Urinary bladder (tissue), 4 donors: ENCODE data around the gene CRIP1. TPM values are rescaled to one million over a fixed set of nuclear protein-coding genes. Genes with fewer than 3 reads are reported as not detected.

Experiments used
- DNase-seq: peaks from one replicate; pipeline ENCODE4 v3.0.0-alpha.2; 2015; ENCODE audit errors: extremely low spot score
- H3K27ac ChIP-seq: one replicate; pipeline ENCODE4 v1.5.1; 2013; ENCODE audit warnings: low read depth, mild to moderate bottlenecking, moderate library complexity
- H3K36me3 ChIP-seq: one replicate; pipeline ENCODE4 v1.6.1; 2013; ENCODE audit warnings: mild to moderate bottlenecking, moderate library complexity; ENCODE audit not compliant: insufficient read depth
- H3K4me1 ChIP-seq: one replicate; pipeline ENCODE4 v1.6.1; 2013; ENCODE audit warnings: mild to moderate bottlenecking, moderate library complexity; ENCODE audit not compliant: insufficient read depth
- H3K4me3 ChIP-seq: one replicate; pipeline ENCODE4 v1.5.1; 2013; ENCODE audit warnings: low read depth, low read length
- whole genome bisulfite sequencing: extraction: QIAGEN DNeasy Blood & Tissue Kit; methylation state at CpG from one replicate; pipeline ENCODE4 v1.1.7; 2013; 5-methylcytosine and 5-hydroxymethylcytosine counted together
- polyA plus RNA-seq: library from polyadenylated mRNA; stranded (reverse); fragments of 200-250 nt; gene quantifications from one replicate; pipeline ENCODE4 v1.2.3, GENCODE V29; 2013
- total RNA-seq: library from RNA; depleted of rRNA; stranded (reverse); fragments of >200 nt; gene quantifications from one replicate; pipeline ENCODE4 v1.2.3, GENCODE V29; 2014
- donor health status: healthy with polysubstance abuse.
- donor health status: healthy.

CRIP1 gene, protein sequence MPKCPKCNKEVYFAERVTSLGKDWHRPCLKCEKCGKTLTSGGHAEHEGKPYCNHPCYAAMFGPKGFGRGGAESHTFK
- total RNA-seq, result 9.4 TPM
- polyA plus RNA-seq, result 92.4 TPM

DNA sequence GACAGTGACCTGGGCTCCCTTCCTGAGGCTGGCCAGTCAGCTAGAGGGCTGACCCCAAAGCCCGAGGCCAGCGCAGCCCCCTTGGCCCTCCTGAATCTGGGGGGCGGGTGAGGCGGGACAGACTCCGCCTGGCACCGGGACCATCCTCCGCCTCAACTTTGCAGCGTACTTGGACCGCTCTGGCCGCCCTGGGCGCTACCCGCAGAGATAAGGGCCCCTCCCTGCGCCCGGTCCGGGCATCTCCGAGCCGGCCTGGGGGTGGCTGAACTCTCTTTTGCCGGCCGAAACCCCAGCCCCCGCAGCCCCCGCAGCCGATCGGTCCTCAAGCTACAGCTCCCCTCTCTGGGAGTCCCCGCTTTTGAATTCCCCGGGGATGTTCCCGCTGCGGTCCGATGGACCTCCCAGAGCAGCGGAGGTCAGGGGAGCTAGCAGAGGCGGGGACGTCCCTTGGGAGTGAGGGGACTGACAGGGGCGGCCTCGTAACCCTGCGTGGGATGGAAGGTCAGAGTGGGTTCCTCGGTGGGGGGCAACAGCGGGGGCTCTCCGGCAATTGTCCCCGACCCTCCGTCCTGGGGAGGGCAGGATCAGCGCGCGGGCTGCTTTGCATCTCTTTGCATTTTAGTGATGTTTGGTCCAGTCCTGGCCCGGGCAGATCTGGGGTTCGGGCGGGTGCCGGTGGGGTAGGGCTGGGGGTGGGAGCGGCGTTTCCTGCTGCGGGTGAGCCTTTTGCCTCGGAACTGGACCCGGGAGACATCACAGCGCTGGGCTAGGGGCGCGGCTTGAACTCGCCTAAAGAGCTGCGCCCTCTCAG is at the start of gene CRIP1:
CRIP1 (plus strand) TSS at position 724 of the 811 bp plus-strand sequence. CDS start 374 bp downstream, outside the sequence.
- WGBS, result 13% methylated on average over 56 of the region's 56 CpGs
- Histone ChIP-seq H3K27ac (peak within 1 kb of the TSS; percentile 41), H3K36me3 (no peaks in the 10 kb centered on the region), H3K4me3 (peak within 1 kb of the TSS; percentile 39), H3K4me1 (no peaks in the 10 kb centered on the region)
- no peak for DNase-seq

DNA sequence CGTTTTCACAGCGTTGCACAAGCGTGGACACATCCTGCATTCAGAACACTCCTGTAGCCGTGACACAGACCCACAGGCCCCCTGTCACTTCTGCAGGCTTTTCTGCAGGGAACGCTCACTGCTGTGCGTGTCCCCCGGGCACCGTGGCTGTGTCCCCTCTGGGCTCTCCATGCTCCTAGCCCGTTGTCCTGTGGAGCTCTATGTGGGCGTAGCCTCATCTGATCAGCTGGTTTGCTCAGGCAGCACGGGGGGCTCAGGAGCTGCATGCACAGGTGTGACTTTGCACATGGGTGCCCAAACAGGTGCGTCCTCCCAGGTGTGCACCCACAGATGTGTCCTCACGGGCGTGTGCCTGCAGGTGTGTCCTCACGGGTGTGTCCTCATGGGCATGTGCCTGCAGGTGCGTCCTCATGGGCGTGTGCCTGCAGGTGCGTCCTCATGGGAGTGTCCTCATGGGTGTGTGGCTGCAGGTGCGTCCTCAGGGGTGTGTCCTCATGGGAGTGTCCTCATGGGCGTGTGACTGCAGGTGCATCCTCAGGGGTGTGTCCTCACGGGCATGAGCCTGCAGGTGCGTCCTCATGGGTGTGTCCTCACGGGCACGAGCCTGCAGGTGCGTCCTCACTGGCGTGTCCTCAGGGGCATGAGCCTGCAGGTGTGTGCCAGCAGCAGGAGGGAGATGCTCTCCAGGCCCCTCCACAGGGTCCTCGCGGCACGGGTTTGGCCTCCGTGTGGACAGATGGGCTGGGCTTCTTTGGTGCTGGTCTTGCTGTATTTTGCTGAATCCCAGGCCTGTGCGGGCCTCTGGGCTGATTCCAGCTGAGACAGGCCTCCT is 49.6 kb upstream of the CRIP1 start:
- no peak overlapping the region for H3K4me3 ChIP-seq
- DNase-seq, result no peak
- WGBS, result 87% methylated on average over 31 of the region's 31 CpGs
- no peaks in the 10 kb centered on the region for H3K4me1 ChIP-seq
- H3K36me3 ChIP-seq, result no peaks in the 10 kb centered on the region
- H3K27ac ChIP-seq, result no peak overlapping the region

DNA sequence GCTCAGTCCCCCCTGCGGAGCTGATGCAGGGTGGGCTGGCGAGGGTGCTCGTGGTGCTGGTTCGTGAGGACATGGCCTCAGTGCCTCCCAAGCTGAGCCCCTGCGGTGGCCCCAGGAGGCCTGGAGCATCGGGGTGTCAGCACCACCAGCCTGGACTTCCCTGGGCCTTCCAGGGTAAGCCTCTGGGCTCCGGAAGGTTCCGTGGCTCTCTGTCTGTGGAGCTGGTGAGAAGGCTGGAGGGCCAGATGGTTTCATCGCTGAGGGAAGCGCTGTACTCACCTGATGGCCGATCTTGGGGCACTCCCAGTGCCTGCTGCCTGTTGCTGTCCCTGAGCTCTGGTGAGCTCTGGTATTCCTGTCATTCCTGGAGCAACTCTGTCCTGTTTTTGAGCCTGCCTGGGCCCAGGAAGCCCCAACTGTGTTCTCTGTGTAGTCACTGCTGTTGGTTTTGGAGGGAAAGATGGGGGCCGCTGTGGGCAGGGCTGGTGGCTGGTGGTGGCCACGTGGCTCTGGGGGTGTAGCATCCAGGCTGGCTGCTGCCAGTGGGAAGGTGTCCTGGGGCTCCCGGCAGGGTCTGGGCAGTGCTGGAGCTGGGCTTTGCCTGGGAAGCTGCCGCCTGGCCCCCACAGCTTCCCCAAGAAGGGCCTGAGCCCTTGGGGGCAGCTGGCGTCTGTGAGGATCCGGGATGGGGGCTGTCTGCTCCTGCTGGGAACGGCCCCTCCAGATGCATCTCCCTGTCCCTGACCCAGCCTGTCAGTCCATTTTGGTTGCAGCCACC is 48.8 kb upstream of the CRIP1 start:
- WGBS, result 92% methylated on average over 18 of the region's 18 CpGs
- H3K27ac ChIP-seq, result no peak overlapping the region
- no peaks in the 10 kb centered on the region for H3K36me3 ChIP-seq
- DNase-seq, result no peak
- H3K4me1 ChIP-seq, result no peaks in the 10 kb centered on the region
- H3K4me3 ChIP-seq, result no peak overlapping the region

DNA sequence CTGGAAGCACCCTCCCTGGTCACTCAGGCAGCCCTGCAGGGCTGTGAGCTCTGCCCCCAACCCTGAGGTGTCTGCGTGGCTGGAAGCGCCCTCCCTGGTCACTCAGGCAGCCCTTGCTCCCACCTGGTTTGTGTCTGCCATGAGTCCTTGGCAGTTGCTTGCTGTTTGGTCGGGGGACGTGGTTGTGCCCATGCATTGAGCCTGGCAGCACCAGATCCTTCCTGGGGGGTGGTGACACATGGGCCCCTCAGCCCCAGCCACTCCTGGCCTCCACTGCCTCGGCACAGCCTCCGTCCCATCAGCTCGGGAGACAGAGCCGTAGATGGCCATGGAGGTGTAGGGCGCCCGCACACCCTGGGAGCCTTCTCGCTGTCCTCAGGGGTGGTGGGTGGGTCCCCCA is 47.5 kb upstream of the CRIP1 start:
- WGBS, result 93% methylated on average over 11 of the region's 11 CpGs
- Histone ChIP-seq H3K4me3 (no peak overlapping the region), H3K36me3 (no peaks in the 10 kb centered on the region), H3K27ac (no peak overlapping the region), H3K4me1 (no peaks in the 10 kb centered on the region)
- DNase-seq, result no peak

DNA sequence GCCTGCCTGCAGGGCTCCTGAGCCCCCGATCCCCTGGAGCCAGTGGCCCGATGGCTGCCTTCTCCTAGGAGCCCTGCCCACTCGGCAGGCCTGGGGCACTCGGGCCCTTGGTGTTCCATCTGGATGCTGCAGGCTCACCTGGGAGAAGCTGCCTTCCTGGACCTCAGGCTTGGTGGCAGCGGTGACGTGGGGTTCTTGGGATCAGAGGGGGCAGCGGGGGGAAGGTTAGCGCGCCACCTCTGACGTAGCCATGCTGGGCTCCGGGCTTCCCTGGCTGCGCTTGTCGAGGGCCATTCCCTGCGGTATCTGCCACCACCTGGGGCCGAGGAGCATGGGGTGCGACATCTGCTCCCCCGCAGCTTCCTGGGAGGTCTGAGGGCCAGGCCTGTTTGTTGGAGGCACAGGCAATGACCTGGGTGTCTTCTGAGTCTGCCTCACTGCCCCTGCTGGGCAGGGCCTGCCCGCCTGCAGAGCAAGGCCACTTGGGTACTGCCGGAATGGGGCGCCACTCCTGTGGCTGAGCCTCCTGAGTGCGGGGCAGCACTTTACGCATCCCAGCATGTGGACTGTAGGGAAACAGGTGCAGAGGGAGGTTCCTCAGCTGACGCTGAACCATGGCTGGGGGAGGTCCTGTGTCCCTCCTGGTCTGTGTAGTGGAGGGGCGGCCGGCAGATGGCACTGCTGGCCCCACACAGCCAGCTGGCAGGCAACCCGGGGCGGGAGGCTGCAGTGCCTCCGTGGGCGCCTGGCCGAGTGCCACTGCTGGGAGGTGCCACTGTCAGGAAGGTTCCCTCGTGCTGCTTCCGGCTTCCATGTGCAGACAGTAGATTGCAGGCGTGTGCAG is 46.8 kb upstream of the CRIP1 start:
- 90% methylated on average over 33 of the region's 33 CpGs for WGBS
- DNase-seq, result no peak

DNA sequence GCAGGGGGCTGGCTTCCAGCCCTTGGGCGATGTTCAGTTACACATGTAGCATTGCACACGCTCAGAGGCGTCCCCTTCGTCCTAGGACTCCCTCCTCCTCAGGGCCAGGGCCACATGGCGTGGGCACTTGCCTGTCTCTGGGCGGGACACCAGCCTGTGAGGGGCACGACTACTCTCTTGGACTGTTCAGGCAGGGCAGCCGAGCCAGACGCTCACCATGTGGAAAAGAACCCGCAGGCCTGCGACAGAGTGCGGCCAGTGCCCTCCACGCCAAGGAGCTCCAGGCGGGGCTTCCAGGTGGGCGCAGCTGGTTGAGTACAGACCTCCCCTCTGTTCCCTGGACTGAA is 46.2 kb upstream of the CRIP1 start:
- WGBS, result 93% methylated on average over 15 of the region's 15 CpGs
- H3K4me1 ChIP-seq, result no peaks in the 10 kb centered on the region
- no peak for DNase-seq
- H3K36me3 ChIP-seq, result no peaks in the 10 kb centered on the region
- H3K4me3 ChIP-seq, result no peak overlapping the region
- H3K27ac ChIP-seq, result no peak overlapping the region

More for the DNA sequence above, 46.8 kb upstream of the CRIP1 start:
- no peak overlapping the region for H3K4me3 ChIP-seq
- H3K36me3 ChIP-seq, result no peaks in the 10 kb centered on the region
- H3K27ac ChIP-seq, result no peak overlapping the region
- no peaks in the 10 kb centered on the region for H3K4me1 ChIP-seq

DNA sequence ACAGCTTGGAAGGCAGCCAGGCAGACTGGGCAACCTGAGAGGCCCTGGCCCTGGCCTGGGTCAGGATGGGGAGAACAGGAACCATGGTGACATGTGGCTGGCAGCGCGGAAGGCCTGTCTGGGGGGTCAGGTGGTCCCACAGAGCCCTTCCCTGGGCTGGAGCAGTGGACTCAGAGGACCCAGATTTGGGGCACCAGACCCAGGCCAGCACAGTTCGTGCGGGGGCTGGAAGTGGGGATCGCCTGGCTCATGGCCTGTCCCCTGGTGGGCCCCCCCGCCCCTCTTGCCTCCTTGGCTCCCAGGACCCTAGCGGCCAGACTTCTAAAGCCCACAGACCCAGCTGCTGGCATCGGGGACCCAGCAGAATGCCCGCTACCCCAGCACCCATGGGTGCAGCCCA is 45.7 kb upstream of the CRIP1 start:
- H3K4me3 ChIP-seq, result no peak overlapping the region
- no peaks in the 10 kb centered on the region for H3K4me1 ChIP-seq
- DNase-seq, result no peak
- 88% methylated on average over 9 of the region's 9 CpGs for WGBS
- no peaks in the 10 kb centered on the region for H3K36me3 ChIP-seq
- H3K27ac ChIP-seq, result no peak overlapping the region

DNA sequence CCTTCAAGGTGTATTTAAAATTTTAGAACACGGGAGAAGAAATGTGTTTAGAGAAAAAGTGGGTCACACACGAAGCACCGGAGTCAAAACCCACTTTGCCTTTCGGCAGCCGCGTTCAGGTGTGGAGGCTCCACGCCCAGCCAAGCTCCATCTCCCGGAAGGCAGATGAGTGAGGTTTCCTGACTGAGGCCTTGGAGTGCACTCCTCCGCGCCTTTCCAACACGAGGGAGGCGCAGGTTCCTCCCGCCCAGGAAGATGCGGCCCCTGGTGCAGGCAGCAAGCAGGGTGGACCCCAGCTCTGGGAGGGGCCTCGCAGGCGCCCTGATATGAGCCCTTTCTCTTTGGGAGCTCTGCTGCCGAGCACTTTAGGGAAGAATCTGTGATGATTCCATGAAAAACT is 44.6 kb upstream of the CRIP1 start:
- Histone ChIP-seq H3K4me1 (no peaks in the 10 kb centered on the region), H3K4me3 (no peak overlapping the region), H3K27ac (no peak overlapping the region), H3K36me3 (no peaks in the 10 kb centered on the region)
- DNase-seq, result no peak
- WGBS, result 79% methylated on average over 17 of the region's 17 CpGs

DNA sequence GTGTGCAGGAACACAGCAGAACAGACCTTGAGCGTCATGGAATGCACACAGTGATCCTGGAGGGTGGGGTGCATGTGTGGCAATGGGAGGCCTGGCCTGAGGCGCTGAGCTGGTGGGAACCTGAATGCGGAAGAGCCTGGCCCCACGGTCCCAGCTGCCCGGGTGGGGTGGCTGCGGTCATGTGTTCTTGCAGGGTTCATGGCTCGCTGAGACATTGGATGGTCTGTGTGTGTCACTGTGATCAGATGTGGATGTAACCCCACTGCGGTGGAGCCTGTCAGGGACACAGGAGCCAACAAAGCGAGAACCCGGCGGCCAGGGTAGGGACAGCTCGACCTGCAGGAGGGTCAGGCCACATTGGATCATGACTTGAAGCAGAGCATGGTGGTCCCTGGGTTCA is 43.9 kb upstream of the CRIP1 start:
- Histone ChIP-seq H3K4me1 (no peaks in the 10 kb centered on the region), H3K4me3 (no peak overlapping the region), H3K27ac (no peak overlapping the region), H3K36me3 (no peaks in the 10 kb centered on the region)
- no peak for DNase-seq
- 85% methylated on average over 12 of the region's 12 CpGs for WGBS

DNA sequence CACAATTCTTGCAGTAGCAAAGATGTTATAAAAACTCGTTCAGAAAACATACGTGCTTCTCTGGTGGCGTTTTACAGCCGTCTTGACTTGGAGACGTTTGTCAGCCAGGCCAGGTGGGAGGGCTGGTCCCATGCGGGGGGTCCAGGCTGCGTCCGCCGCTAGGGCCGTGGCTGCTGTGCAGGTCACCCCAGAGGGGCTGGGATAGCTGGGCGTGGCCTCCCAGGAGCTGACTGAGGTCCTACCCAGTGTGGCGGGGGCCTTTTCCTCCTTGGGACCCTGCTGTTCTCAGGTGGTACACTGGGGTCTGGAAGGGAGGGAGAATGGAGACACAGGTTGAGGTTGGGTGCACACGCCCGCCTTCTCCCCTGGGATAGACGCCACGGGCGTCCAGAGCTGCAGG is 41.8 kb upstream of the CRIP1 start:
- 86% methylated on average over 17 of the region's 17 CpGs for WGBS
- Histone ChIP-seq H3K27ac (no peak overlapping the region), H3K4me1 (no peaks in the 10 kb centered on the region), H3K4me3 (no peak overlapping the region), H3K36me3 (no peaks in the 10 kb centered on the region)
- DNase-seq, result no peak

DNA sequence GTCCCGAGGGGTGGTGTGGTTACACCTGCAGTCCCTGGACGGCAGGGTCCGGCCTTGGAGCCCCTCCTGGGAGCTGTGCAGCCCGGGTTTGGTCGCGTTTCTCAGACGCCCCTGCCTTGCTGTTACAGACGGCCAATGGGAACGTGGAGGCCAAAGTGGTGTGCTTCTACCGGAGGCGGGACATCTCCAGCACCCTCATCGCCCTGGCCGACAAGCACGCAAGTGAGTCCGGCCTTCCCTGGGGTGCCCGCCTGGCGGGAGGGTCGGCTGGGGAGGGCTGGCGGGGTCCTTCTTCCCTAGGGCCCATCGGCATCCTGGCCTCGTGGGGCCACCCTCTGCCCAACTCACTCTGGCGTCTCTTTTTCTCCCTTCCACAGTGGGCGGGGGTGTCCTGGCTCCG is 41.4 kb upstream of the CRIP1 start:
- no peak for DNase-seq
- Histone ChIP-seq H3K4me3 (no peak overlapping the region), H3K27ac (no peak overlapping the region), H3K36me3 (peaks cover 2% of the 10 kb centered on the region), H3K4me1 (no peaks in the 10 kb centered on the region)
- 86% methylated on average over 24 of the region's 24 CpGs for WGBS

DNA sequence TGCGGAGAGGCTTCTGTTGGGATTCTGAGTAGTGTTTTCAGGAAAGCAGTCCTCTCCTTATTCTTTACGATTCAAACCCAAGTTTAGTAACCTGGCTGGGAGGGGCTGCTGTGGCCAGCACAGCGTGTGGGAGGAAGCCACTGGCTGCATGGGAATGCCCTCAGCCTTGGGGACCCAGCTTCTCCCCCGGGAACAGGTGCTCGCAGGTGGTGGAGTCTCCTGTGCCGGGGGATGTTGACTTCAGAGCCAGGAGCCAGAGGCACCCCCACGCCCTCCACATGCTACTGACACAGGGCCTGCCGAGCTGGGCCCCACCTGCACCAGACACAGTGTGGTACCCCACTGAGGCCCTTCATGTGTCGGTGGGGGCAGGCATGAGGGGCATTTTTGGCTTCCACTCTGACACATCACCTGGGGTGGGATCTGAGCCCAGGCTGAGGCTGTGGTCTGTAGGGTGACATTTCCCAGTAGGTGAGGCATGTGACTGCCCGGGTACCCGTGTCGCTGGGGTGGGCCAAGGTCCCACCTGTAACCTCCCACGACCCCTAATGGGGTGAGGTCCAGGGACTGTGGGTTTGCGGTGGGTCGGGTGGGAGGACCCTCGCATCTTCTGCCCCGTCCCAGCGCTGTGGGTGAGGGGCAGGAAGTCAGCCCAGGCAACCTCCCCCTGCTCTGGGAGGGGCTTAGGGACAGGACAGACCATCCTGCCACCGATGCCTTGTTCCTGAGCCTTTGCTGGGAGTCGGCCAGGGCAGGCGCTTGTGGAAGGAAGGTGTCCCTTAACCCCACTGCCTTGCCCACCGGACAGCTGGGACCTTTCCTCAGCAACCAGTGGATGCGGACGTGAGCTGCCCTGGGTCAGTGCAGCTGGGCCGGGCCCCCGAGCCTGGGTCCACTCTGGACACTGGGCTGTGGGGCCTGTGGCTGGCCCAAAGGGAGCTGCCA is 40.5 kb upstream of the CRIP1 start:
- Histone ChIP-seq H3K4me1 (no peaks in the 10 kb centered on the region), H3K27ac (no peak overlapping the region), H3K4me3 (no peak overlapping the region), H3K36me3 (peaks cover 7% of the 10 kb centered on the region)
- DNase-seq, result no peak
- 87% methylated on average over 26 of the region's 26 CpGs for WGBS
